Heart left ventricle (tissue), 13 donors: ENCODE measurements around the gene DPH1.

Experiments
- POLR2A ChIP-seq, 2 donors: fragments of 450-650 bp; IDR thresholded peaks; one replicate each; pipeline ENCODE4 v1.6.1; 2017; ENCODE audit warnings: antibody characterized with exemption in 2 of 2, mild to moderate bottlenecking in 2 of 2, moderate library complexity in 2 of 2
- TF ChIP-seq, protein P1 (sequence below), 12 donors: fragments of 200-600 bp; sonication (generic) in 4 of 12; IDR thresholded peaks; one replicate each; pipeline versions ENCODE4 v1.5.0 to v1.8.0; 2018 to 2022; ENCODE audit warnings: antibody characterized with exemption in 12 of 12, mild to moderate bottlenecking in 5 of 12
- donor health status: ischemic (EF 13 %, LVEDD 7.1; RV severe dilation, severe dysfunction).
- donor health status: DM: no; HTN: yes; CAD: no.
- donor health status: DM: no; HTN: no; CAD: no.
- donor health status: ischemic (EF 25% LVEDD 6.9; RV normal size, moderate dysfunction).
- donor health status: ischemic (EF 25% LVEDD 5.7; RV mildly dilated, moderate dysfunction).
- donor health status: ischemic (EF 35%, LVEDD 5.7; RV mildly dilated, moderate dysfunction).
- donor health status: nonischemic (EF 11% LVEDD 7.7; RV severe dilation, severe dysfunction).
- donor health status: DM: yes; HTN: yes; CAD: no.
- donor health status: PGD.
- donor health status: ischemic (EF 29% LVEDD 5.4; RV normal size, mild dysfunction).
- donor health status: nonischemic (EF 23%, LVEDD 6.1; RV moderate dilation, normal function).

DNA sequence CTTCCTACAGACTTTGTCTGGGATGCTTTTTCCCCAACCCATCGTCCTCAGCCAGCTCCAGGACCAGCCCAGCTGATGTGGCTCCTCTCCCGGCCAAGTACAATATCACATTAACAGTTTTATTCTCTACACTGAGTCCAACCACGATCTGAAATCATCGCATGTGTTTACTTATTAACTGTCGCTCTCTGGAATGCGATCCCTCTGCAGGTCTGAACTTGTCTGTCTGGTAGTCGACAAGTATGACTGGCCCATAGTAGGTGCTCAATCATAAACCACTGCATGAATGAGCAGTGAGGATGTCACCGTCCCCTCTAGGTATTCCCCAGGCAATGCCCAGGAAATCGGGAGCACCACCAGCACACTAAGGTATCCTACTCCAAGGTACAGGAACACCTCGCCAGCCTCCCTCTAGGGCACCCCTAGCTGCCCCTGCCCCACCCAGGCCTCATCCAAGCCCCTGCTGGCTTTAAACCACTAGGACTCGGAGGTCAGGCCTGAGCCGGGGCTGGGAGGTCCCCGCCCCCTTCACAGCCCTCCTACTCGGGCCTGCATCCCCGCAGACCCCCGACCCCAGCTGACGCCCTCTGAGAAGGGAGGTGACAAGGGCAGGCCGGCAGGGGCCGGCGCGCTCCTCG lies 32.5 kb upstream of the DPH1 start:
- TF ChIP-seq POLR2A (IDR thresholded peaks at IDR 0.05) = no peak
- TF ChIP-seq, protein P1, sequence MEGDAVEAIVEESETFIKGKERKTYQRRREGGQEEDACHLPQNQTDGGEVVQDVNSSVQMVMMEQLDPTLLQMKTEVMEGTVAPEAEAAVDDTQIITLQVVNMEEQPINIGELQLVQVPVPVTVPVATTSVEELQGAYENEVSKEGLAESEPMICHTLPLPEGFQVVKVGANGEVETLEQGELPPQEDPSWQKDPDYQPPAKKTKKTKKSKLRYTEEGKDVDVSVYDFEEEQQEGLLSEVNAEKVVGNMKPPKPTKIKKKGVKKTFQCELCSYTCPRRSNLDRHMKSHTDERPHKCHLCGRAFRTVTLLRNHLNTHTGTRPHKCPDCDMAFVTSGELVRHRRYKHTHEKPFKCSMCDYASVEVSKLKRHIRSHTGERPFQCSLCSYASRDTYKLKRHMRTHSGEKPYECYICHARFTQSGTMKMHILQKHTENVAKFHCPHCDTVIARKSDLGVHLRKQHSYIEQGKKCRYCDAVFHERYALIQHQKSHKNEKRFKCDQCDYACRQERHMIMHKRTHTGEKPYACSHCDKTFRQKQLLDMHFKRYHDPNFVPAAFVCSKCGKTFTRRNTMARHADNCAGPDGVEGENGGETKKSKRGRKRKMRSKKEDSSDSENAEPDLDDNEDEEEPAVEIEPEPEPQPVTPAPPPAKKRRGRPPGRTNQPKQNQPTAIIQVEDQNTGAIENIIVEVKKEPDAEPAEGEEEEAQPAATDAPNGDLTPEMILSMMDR (IDR thresholded peaks at IDR 0.05) = no peak
